RWPE2 (cell line): ENCODE results near the gene ACOT7.

Experiments
- ATAC-seq: fragments of 200-7000 bp; cut with Tn5 transposase; 3 replicates; pipeline ENCODE4 v1.9.1; 2021; ENCODE audit warnings: low read depth
- DNase-seq: peaks from one replicate; pipeline ENCODE4 v3.0.0-alpha.2; 2020; ENCODE audit warnings: low spot score
- H3K27ac ChIP-seq: fragments of 450-650 bp; 2 replicates; pipeline ENCODE4 v1.5.1; 2017; ENCODE audit warnings: mild to moderate bottlenecking; ENCODE audit not compliant: poor library complexity, severe bottlenecking
- H3K27me3 ChIP-seq: fragments of 250-450 bp; sonication (Bioruptor Pico); 2 replicates; pipeline ENCODE4 v1.5.1; 2021; ENCODE audit warnings: mild to moderate bottlenecking, moderate library complexity; ENCODE audit not compliant: insufficient read depth, poor library complexity, severe bottlenecking
- H3K36me3 ChIP-seq: fragments of 250-450 bp; sonication (Bioruptor Pico); 2 replicates; pipeline ENCODE4 v1.5.1; 2020; ENCODE audit warnings: low read depth, mild to moderate bottlenecking, moderate library complexity
- H3K4me1 ChIP-seq: fragments of 250-450 bp; sonication (Bioruptor Pico); 2 replicates; pipeline ENCODE4 v1.5.1; 2021; ENCODE audit warnings: mild to moderate bottlenecking, moderate library complexity; ENCODE audit not compliant: insufficient read depth, poor library complexity, severe bottlenecking
- H3K4me3 ChIP-seq: fragments of 250-450 bp; sonication (Bioruptor Pico); 2 replicates; pipeline ENCODE4 v1.5.1; 2021; ENCODE audit warnings: mild to moderate bottlenecking, moderate library complexity; ENCODE audit not compliant: severe bottlenecking
- H3K9me3 ChIP-seq: fragments of 250-450 bp; sonication (Bioruptor Pico); 2 replicates; pipeline ENCODE4 v1.5.1; 2021; ENCODE audit warnings: mild to moderate bottlenecking, moderate library complexity; ENCODE audit not compliant: severe bottlenecking
- TF ChIP-seq, protein P1 (sequence below): fragments of 450-650 bp; IDR thresholded peaks from one replicate; pipeline ENCODE4 v1.5.1; 2017; ENCODE audit warnings: mild to moderate bottlenecking, moderate library complexity; ENCODE audit not compliant: poor library complexity, severe bottlenecking

The ACOT7 gene

GRCh38 chr1:6420454-6421042 lies 27.0 kb upstream of the ACOT7 start:
- TF ChIP-seq, protein P1, sequence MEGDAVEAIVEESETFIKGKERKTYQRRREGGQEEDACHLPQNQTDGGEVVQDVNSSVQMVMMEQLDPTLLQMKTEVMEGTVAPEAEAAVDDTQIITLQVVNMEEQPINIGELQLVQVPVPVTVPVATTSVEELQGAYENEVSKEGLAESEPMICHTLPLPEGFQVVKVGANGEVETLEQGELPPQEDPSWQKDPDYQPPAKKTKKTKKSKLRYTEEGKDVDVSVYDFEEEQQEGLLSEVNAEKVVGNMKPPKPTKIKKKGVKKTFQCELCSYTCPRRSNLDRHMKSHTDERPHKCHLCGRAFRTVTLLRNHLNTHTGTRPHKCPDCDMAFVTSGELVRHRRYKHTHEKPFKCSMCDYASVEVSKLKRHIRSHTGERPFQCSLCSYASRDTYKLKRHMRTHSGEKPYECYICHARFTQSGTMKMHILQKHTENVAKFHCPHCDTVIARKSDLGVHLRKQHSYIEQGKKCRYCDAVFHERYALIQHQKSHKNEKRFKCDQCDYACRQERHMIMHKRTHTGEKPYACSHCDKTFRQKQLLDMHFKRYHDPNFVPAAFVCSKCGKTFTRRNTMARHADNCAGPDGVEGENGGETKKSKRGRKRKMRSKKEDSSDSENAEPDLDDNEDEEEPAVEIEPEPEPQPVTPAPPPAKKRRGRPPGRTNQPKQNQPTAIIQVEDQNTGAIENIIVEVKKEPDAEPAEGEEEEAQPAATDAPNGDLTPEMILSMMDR, result no peak
- Histone ChIP-seq H3K27me3 (peaks cover 6% of the 10 kb centered on the region), H3K4me3 (no peak overlapping the region), H3K27ac (no peak overlapping the region), H3K4me1 (peaks cover 24% of the 10 kb centered on the region), H3K9me3 (no peaks in the 10 kb centered on the region), H3K36me3 (no peaks in the 10 kb centered on the region)
- no peak for DNase-seq
- ATAC-seq, result no peak

DNA sequence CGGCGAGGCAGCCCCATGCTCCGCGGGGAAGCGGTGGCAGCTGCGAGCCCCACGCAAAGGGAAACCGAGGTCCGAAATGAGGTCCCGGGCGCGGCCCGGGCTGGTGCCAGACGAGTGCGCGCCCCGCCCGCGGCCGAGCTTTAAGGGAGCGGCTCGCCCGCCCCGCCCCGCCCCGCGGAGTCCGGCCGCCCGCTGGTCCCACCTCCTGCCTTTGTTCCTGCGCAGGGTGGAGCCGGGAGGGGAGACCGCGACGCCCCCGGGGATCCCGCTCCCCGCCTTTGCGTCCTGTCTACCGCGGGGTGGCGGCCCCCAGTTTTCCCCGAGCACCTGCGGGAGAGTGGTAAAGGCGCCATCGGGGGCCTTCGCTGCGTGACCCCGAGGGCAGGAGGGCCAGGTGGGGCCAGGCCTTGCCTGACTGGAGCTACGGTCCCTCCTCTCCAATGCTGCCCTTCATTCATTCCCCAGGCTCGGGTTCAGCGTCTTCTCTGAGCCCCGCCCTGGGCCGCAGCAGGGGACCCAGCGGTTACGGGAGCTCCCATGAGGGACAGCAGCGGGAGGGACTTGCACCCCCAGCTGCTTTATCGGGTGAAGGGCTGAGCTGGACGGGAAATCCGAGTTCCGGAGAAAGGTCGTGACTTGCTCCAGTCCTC lies 26.4 kb upstream of the ACOT7 start, which contains the start of gene HES2:
Gene HES2 (minus strand): TSS at position 116 of the 650 bp plus-strand sequence. CDS start 99 bp downstream, at position 17.
- no peak within 1 kb of the TSS for H3K27ac ChIP-seq
- H3K27me3 ChIP-seq, result peaks cover 6% of the 10 kb centered on the region
- ATAC-seq (peak; percentile 49), DNase-seq (no peak)
- TF ChIP-seq, protein P1, result no peak
- no peaks in the 10 kb centered on the region for H3K9me3 ChIP-seq
- peaks cover 30% of the 10 kb centered on the region for H3K4me1 ChIP-seq
- no peaks in the 10 kb centered on the region for H3K36me3 ChIP-seq
- peak within 1 kb of the TSS; percentile 38 for H3K4me3 ChIP-seq

GRCh38 chr1:6419397-6419803 lies 25.8 kb upstream of the ACOT7 start:
- Histone ChIP-seq H3K9me3 (no peaks in the 10 kb centered on the region), H3K4me3 (peak overlapping the region; percentile 38), H3K4me1 (peaks cover 35% of the 10 kb centered on the region), H3K27ac (no peak overlapping the region), H3K36me3 (no peaks in the 10 kb centered on the region), H3K27me3 (peaks cover 6% of the 10 kb centered on the region)
- ATAC-seq (0 out of 3 replicates have a peak, but pooled peaks have one; percentile 8), DNase-seq (no peak)
- TF ChIP-seq, protein P1, result no peak

GRCh38 chr1:6418668-6419396 lies 25.3 kb upstream of the ACOT7 start:
- H3K27ac ChIP-seq, result no peak overlapping the region
- ATAC-seq (no peak), DNase-seq (no peak)

More at GRCh38 chr1:6418668-6419396, 25.3 kb upstream of the ACOT7 start:
- H3K27me3 ChIP-seq, result peaks cover under 1% of the 10 kb centered on the region
- H3K4me3 ChIP-seq, result peak overlapping the region; percentile 38
- TF ChIP-seq, protein P1, result no peak
- peaks cover 40% of the 10 kb centered on the region for H3K4me1 ChIP-seq
- H3K9me3 ChIP-seq, result no peaks in the 10 kb centered on the region
- no peaks in the 10 kb centered on the region for H3K36me3 ChIP-seq
